Kidney epithelial cell (primary cell): ENCODE measurements around the gene ANKRD12. TPM values are rescaled to one million over a fixed set of nuclear protein-coding genes. Genes with fewer than 3 reads are reported as not detected.

Experiments used
- DNase-seq: peaks from one replicate; pipeline ENCODE4 v3.0.0-alpha.2; 2010; ENCODE audit warnings: low read depth
- H3K27me3 ChIP-seq: 2 replicates; pipeline ENCODE4 v1.6.0; 2011; ENCODE audit warnings: low read length; ENCODE audit not compliant: control insufficient read depth, insufficient read depth
- H3K36me3 ChIP-seq: 2 replicates; pipeline ENCODE4 v1.5.1; 2011; ENCODE audit warnings: low read length; ENCODE audit not compliant: control insufficient read depth, insufficient read depth
- H3K4me3 ChIP-seq: 2 replicates; pipeline ENCODE4 v1.5.1; 2011; ENCODE audit warnings: low read depth, mild to moderate bottlenecking, control low read depth, low read length
- total RNA-seq: library from RNA; depleted of rRNA; stranded (reverse); fragments of >200 nt; gene quantifications from 2 replicates; pipeline ENCODE4 v1.2.3, GENCODE V29; 2015
- TF ChIP-seq, protein P1 (sequence below): IDR thresholded peaks from 2 replicates; pipeline ENCODE4 v1.5.1; 2011; ENCODE audit warnings: mild to moderate bottlenecking, moderate library complexity, low read length, control low read depth, inconsistent platforms; ENCODE audit not compliant: insufficient read depth, poor library complexity, severe bottlenecking

ANKRD12 gene
- total RNA-seq, 1 donor from 2014 or later = 11.2 TPM

DNA sequence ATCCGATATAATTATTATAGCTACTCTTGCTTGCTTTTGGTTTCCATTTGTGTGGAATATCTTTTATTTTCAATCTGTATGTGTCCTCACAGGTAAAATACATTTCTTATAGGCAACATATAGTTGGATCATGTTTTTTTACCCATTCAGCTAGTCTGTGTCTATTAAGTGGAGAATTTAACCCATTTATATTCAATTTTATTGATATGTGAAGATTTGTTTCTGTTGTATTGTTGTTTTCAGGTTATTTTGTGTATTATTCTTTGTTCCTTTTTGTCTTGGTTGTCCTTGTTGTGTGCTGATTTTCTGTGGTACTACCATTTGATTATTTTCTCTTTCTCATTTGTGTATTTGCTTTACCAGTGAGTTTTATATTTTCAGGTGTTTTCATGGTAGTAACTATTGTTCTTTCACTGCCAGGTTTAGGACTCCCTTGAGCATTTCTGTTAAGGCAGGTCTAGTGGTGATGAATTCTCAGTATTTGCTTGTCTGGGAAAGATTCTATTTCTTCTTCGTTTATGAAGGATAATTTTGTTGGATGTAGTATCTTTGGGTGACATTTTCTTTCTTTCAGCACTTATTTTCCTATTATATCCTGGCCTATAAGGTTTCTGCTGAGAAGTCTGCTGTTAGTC, 95.4 kb downstream of the ANKRD12 start:
- no peak for DNase-seq
- no peaks in the 10 kb centered on the region for H3K36me3 ChIP-seq
- no peak overlapping the region for H3K4me3 ChIP-seq
- no peaks in the 10 kb centered on the region for H3K27me3 ChIP-seq
- TF ChIP-seq, protein P1, sequence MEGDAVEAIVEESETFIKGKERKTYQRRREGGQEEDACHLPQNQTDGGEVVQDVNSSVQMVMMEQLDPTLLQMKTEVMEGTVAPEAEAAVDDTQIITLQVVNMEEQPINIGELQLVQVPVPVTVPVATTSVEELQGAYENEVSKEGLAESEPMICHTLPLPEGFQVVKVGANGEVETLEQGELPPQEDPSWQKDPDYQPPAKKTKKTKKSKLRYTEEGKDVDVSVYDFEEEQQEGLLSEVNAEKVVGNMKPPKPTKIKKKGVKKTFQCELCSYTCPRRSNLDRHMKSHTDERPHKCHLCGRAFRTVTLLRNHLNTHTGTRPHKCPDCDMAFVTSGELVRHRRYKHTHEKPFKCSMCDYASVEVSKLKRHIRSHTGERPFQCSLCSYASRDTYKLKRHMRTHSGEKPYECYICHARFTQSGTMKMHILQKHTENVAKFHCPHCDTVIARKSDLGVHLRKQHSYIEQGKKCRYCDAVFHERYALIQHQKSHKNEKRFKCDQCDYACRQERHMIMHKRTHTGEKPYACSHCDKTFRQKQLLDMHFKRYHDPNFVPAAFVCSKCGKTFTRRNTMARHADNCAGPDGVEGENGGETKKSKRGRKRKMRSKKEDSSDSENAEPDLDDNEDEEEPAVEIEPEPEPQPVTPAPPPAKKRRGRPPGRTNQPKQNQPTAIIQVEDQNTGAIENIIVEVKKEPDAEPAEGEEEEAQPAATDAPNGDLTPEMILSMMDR = no peak

DNA sequence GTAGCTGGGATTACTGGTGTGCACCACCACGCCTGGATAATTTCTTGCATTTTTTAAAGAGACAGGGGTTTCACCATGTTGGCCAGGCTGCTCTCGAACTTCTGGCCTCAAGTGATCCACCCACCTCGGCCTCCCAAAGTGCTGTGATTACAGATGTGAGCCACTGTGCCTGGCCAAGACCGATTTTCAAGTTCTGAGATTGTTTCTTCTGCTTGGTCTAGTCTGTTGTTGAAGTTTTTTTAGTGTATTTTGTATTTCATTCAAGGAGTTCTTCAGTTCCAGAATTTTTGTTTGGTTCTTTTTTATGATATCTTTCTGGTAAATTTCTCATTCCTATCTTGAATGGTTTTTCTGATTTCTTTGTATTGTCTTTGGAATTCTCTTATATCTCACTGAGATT, 96.4 kb downstream of the ANKRD12 start:
- no peak for DNase-seq
- H3K27me3 ChIP-seq = no peaks in the 10 kb centered on the region
- TF ChIP-seq, protein P1 = no peak
- H3K4me3 ChIP-seq = no peak overlapping the region
- no peaks in the 10 kb centered on the region for H3K36me3 ChIP-seq

DNA sequence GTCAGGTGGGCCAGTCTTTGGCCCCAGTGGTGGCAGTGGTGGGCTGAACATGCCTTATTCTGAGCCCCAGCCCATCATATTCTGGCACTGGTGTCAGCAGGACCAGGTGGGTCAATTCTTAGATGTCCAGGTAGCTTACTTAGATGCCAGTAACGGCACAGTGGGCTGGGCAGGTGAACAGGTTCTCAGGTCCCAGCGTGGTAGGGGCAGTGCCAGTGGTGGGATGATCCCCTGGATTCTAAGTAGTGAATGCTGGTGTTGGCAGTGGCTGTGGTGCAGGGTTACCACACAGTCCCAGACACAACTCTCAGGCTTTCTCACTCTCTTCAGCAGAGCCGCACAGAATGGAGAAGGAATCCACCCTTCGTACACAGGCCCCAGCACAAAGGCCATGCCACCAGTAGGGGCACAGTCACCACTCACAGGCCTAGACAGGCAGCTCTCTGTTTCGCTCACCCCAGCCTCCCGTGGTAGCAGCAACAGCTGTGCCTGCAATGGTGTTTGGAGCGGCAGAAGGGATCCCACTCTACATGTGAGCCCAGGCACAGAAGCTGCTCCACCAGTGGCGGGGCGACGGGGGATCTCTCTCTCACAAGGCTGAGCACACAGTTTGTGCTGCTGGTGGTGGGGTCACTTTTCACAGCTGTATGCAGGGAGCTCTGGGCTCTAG, 97.3 kb downstream of the ANKRD12 start:
- TF ChIP-seq, protein P1 = no peak
- Histone ChIP-seq H3K27me3 (no peaks in the 10 kb centered on the region), H3K4me3 (no peak overlapping the region), H3K36me3 (no peaks in the 10 kb centered on the region)
- DNase-seq = no peak

DNA sequence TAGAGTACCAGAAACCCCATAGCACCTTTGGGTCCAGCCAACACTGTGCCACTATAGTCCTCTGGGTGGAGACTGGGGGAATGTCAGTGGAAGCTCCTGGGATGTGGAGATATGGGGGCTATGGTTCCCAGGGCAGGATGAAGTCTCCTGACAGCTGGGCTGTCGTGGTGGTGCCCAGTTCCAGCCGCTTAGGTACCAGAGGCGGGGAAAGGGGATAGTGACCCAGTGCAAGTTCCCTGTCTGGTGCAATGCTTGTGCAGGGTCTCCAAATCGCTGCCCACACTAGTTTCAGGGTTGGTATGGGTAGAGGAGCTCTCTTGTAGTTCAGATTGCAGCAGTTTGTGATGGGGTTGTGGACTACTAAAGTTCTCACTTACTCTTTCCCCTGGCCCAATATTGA, 97.9 kb downstream of the ANKRD12 start:
- Histone ChIP-seq H3K36me3 (no peaks in the 10 kb centered on the region), H3K27me3 (no peaks in the 10 kb centered on the region), H3K4me3 (no peak overlapping the region)
- no peak for DNase-seq
- TF ChIP-seq, protein P1 = no peak

DNA sequence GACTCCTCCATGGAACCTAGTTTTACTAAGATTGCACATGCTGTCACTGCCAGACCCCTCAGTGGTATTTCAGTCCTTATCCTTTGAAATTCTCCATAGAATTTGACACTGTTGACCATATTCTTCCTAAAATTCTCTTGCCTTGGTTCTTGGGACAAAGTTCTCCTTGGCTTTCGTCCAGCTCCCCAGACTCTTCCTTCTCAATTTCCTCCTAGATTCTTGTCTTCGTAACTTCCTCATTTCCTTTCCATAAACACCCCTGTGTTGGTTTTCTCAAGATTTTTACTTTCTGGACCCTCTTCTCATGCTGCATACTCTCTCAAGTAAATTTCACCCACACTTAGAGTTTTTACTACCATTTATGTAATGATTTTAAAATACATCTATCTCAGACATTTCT, 101.4 kb downstream of the ANKRD12 start:
- TF ChIP-seq, protein P1 = no peak
- H3K36me3 ChIP-seq = no peaks in the 10 kb centered on the region
- no peaks in the 10 kb centered on the region for H3K27me3 ChIP-seq
- no peak overlapping the region for H3K4me3 ChIP-seq
- DNase-seq = no peak

DNA sequence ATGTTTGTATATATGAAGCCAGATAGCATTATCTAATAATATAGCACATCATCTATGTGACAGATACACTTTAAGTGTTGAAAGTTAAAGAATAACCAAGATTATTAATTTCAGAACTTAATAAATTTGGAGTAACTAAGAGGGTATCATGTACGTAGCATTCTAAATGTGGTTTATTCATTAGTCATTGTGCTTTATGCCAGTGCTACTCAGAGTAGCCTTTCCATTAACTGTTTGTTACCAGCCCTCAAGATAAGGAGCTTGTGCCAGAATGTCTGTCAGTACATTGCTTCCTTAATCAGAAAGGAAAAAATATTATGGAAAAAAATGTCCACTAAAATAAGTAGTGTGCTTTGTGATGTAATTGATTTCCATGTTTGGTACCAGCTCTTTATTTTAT, 103.1 kb downstream of the ANKRD12 start:
- no peak overlapping the region for H3K4me3 ChIP-seq
- TF ChIP-seq, protein P1 = no peak
- no peaks in the 10 kb centered on the region for H3K27me3 ChIP-seq
- DNase-seq = no peak
- H3K36me3 ChIP-seq = no peaks in the 10 kb centered on the region
